GM12878 (cell line): ENCODE results near the gene ANKRD50.

Experiments used
- CTCF ChIP-seq, 3 experiments: IDR thresholded peaks in 2 of 3; conservative IDR thresholded peaks in 1 of 3; 2 replicates each; pipeline ENCODE4 v1.5.1; 2011; ENCODE audit warnings: low read depth in 3 of 3, low read length in 3 of 3, mild to moderate bottlenecking in 3 of 3, control low read depth in 2 of 3, moderate library complexity in 2 of 3, inconsistent platforms in 1 of 3, mixed read lengths in 1 of 3; ENCODE audit not compliant: control insufficient read depth in 2 of 3, insufficient read depth in 1 of 3; ENCODE audit errors: extremely low read depth in 1 of 3
- EGR1 ChIP-seq, 2 experiments: IDR thresholded peaks; 1 replicate in 1 of 2; 2 replicates in 1 of 2; pipeline ENCODE4 v1.6.1; 2011 to 2012; ENCODE audit warnings: low read depth in 2 of 2, low read length in 2 of 2, borderline replicate concordance in 1 of 2, mild to moderate bottlenecking in 1 of 2, moderate library complexity in 1 of 2
- ELK1 ChIP-seq: IDR thresholded peaks from 2 replicates; pipeline ENCODE4 v1.6.1; 2012; ENCODE audit warnings: low read depth, low read length, improper control_type of control experiment
- FOXM1 ChIP-seq: IDR thresholded peaks from 2 replicates; pipeline ENCODE4 v1.6.1; 2012; ENCODE audit warnings: low read depth, mild to moderate bottlenecking, inconsistent platforms, low read length, moderate library complexity
- MTA3 ChIP-seq: IDR thresholded peaks from 2 replicates; pipeline ENCODE4 v1.6.1; 2012; ENCODE audit warnings: low read length, inconsistent platforms, borderline replicate concordance
- POLR2AphosphoS2 ChIP-seq: IDR thresholded peaks from 2 replicates; pipeline ENCODE4 v1.6.1; 2011; ENCODE audit warnings: low read depth, mild to moderate bottlenecking, low read length, improper control_type of control experiment, moderate library complexity

- TF ChIP-seq CTCF (IDR thresholded peaks at IDR 0.05 in 2 of 3, conservative IDR thresholded peaks at IDR 0.05 in 1 of 3; ENCODE audit: control insufficient read depth in 2 of 3, extremely low read depth in 1 of 3, insufficient read depth in 1 of 3, low read depth in 3 of 3, low read length in 3 of 3): no peak
- no peak for TF ChIP-seq MTA3
- TF ChIP-seq FOXM1: no peak
- TF ChIP-seq ELK1: no peak
- no peak for TF ChIP-seq EGR1 (IDR thresholded peaks at IDR 0.05; ENCODE audit: borderline replicate concordance in 1 of 2, low read depth in 2 of 2, low read length in 2 of 2)
- TF ChIP-seq POLR2AphosphoS2: no peak
These were observed 31.2 kb upstream of the ANKRD50 start for GRCh38 chr4:124743711-124744110.
